Raji (cell line): Measurements from ENCODE around the gene ACOXL.

Experiments used
- POLR2A ChIP-seq: IDR thresholded peaks from 2 replicates; pipeline ENCODE4 v1.6.1; 2011; ENCODE audit warnings: low read depth, low read length, control low read depth; ENCODE audit not compliant: insufficient read depth

Gene ACOXL

GRCh38 chr2:110800611-110801402 is 68.4 kb downstream of the ACOXL start:
- TF ChIP-seq POLR2A = no peak

- TF ChIP-seq POLR2A = no peak
Observed at GRCh38 chr2:110802208-110802932, 70.0 kb downstream of the ACOXL start.

- no peak for TF ChIP-seq POLR2A
Observed at GRCh38 chr2:110804433-110804832, 72.1 kb downstream of the ACOXL start.

GRCh38 chr2:110804915-110805314 is 72.5 kb downstream of the ACOXL start:
- no peak for TF ChIP-seq POLR2A

- TF ChIP-seq POLR2A = no peak
Observed at GRCh38 chr2:110805894-110806452, 73.6 kb downstream of the ACOXL start.

GRCh38 chr2:110807522-110807921 is 75.1 kb downstream of the ACOXL start:
- TF ChIP-seq POLR2A = no peak

GRCh38 chr2:110810404-110810803 is 78.0 kb downstream of the ACOXL start:
- no peak for TF ChIP-seq POLR2A

- TF ChIP-seq POLR2A = no peak
Observed at GRCh38 chr2:110812726-110813645, 80.6 kb downstream of the ACOXL start.

GRCh38 chr2:110813896-110814295 is 81.5 kb downstream of the ACOXL start:
- TF ChIP-seq POLR2A = no peak

GRCh38 chr2:110815938-110816337 is 83.6 kb downstream of the ACOXL start:
- TF ChIP-seq POLR2A = no peak

- no peak for TF ChIP-seq POLR2A
Observed at GRCh38 chr2:110816404-110817365, 84.3 kb downstream of the ACOXL start.

- TF ChIP-seq POLR2A = no peak
Observed at GRCh38 chr2:110818767-110819481, 86.6 kb downstream of the ACOXL start.

- no peak for TF ChIP-seq POLR2A
Observed at GRCh38 chr2:110819711-110820110, 87.3 kb downstream of the ACOXL start.

- TF ChIP-seq POLR2A = no peak
Observed at GRCh38 chr2:110820128-110820527, 87.8 kb downstream of the ACOXL start.

GRCh38 chr2:110823165-110823564 is 90.8 kb downstream of the ACOXL start:
- TF ChIP-seq POLR2A = no peak
